Body of pancreas (tissue), 4 donors: ENCODE measurements around the gene LRRC27. TPM values are rescaled to one million over a fixed set of nuclear protein-coding genes. Genes with fewer than 3 reads are reported as not detected.

Experiments used
- ATAC-seq: fragments of 150-250 bp; one replicate; pipeline ENCODE4 v1.9.1; 2016
- DNase-seq, 4 donors: peaks; one replicate each; pipeline ENCODE4 v3.0.0-alpha.2; 2019
- H3K27ac ChIP-seq, 4 donors: fragments of 200-600 bp; sonication (generic); 1 replicate in 3 of 4; 2 replicates in 1 of 4; pipeline versions ENCODE4 v1.5.1 to v1.6.1; 2016 to 2019; ENCODE audit warnings: mild to moderate bottlenecking in 1 of 4, mixed read lengths in 1 of 4, moderate library complexity in 1 of 4
- H3K27me3 ChIP-seq, 2 donors: fragments of 200-600 bp; sonication (generic); one replicate each; pipeline ENCODE4 v1.6.0; 2016; ENCODE audit warnings: mild to moderate bottlenecking in 1 of 2
- H3K36me3 ChIP-seq, 2 donors: fragments of 200-600 bp; sonication (generic); replicated peaks in 1 of 2; 2 replicates each; pipeline ENCODE4 v1.5.1; 2016; ENCODE audit warnings: low read depth in 2 of 2; ENCODE audit not compliant: insufficient read depth in 1 of 2
- H3K4me1 ChIP-seq: fragments of 200-600 bp; sonication (generic); one replicate; pipeline ENCODE4 v1.6.0; 2016
- H3K4me3 ChIP-seq, 2 donors: fragments of 200-600 bp; sonication (generic); 1 replicate in 1 of 2; 2 replicates in 1 of 2; pipeline ENCODE4 v1.5.1; 2016 to 2019
- H3K9me3 ChIP-seq, 3 donors: fragments of 200-600 bp; sonication (generic); 1 replicate in 2 of 3; 2 replicates in 1 of 3; pipeline ENCODE4 v1.5.1; 2016
- CTCF ChIP-seq, 7 experiments: fragments of 450-650 bp in 4 of 7; fragments of 200-600 bp in 3 of 7; sonication (generic) in 3 of 7; IDR thresholded peaks; one replicate each; pipeline ENCODE4 v1.5.1; 2016 to 2019; ENCODE audit warnings: antibody characterized with exemption in 7 of 7
- POLR2A ChIP-seq, 3 donors: fragments of 450-650 bp; IDR thresholded peaks; one replicate each; pipeline ENCODE4 v1.6.1; 2016; ENCODE audit warnings: antibody characterized with exemption in 3 of 3, mild to moderate bottlenecking in 2 of 3
- WGBS, 2 donors: methylation state at CpG; one replicate each; pipeline ENCODE4 v1.1.5; 2017; 5-methylcytosine and 5-hydroxymethylcytosine counted together
- intact Hi-C: fragments of 100-400 bp; cut with DNase I; formaldehyde crosslinking; loops from one replicate; pipeline ENCODE4 v1.15.1; 2023
- total RNA-seq, 2 donors: library from RNA; depleted of rRNA; stranded (reverse); fragments of >200 nt; gene quantifications; one replicate each; pipeline ENCODE4 v1.1.0, GENCODE V29; 2016

Gene LRRC27
- total RNA-seq, 2 donors from 2014 or later = 6.5 to 24.7 TPM

GRCh38 chr10:132390921-132391675 lies 59.1 kb downstream of the LRRC27 start:
- intact Hi-C loops = no loop called here
- ATAC-seq = no peak
- Histone ChIP-seq H3K27me3 (no peaks in the 10 kb centered on the region), H3K4me1 (peaks cover 30% of the 10 kb centered on the region), H3K4me3 (no peak overlapping the region), H3K27ac (no peak overlapping the region), H3K9me3 (no peaks in the 10 kb centered on the region), H3K36me3 (no peaks in the 10 kb centered on the region)
- DNase-seq = peak in 2 of 4 donors; percentile 5 to 9
- 70 to 82% methylated on average over 9 to 19 of the region's 19 CpGs for whole genome bisulfite sequencing, 2 donors
- TF ChIP-seq CTCF (IDR thresholded peaks at IDR 0.05) (no peak), POLR2A (IDR thresholded peaks at IDR 0.05) (no peak)

DNA sequence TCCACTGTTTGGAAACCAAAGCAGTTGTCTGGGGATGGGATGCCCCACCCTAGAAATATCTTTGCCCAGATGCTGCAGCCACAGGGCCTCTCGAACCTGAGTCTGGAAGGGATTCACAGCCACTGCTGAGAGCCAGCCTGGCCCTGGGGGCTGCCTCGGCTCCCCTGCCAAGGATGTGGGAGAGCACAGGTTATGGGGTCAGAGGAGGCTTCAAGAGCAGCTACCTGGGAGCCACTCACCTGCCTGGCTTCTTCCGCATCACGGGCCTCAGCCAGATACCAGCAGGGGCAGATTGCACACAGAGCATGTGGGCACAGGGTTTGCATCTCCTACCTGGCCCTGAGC lies 59.7 kb downstream of the LRRC27 start:
- Histone ChIP-seq H3K9me3 (no peaks in the 10 kb centered on the region), H3K27me3 (no peaks in the 10 kb centered on the region), H3K36me3 (no peaks in the 10 kb centered on the region), H3K4me1 (peaks cover 33% of the 10 kb centered on the region), H3K27ac (no peak overlapping the region), H3K4me3 (no peak overlapping the region)
- no peak for ATAC-seq
- peak in 2 of 4 donors; percentile 2 to 10 for DNase-seq
- intact Hi-C loops = no loop called here
- TF ChIP-seq POLR2A (IDR thresholded peaks at IDR 0.05) (no peak), CTCF (IDR thresholded peaks at IDR 0.05) (no peak)
- 72 to 92% methylated on average over 2 to 4 of the region's 4 CpGs for WGBS, 2 donors

DNA sequence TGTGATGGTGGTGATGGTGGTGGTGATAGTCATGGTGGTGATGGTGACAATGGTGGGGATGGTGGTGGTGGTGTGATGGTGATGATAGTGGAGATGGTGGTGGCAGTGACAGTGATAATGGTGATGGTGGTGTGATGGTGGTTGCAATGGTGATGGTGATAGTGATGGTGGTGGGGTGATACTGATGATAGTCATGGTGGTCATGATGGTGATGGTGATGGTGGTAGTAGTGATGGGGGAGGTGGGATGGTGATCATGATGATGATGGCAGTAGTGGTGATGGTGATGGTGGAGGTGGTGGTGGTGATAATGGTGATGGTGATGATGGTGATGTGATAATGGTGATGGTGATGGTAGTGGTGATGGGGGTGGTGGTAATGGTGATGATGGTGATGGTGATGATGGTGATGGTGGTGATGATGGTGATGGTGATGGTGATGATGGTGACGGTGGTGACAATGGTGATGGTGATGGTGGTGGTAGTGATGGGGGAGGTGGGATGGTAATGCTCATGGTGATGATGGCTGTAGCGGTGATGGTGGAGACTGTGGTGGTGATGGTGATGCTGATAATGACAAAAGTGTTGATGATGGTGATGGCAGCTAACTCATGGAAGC lies 60.3 kb downstream of the LRRC27 start:
- H3K27ac ChIP-seq = no peak overlapping the region
- no peak for TF ChIP-seq POLR2A (IDR thresholded peaks at IDR 0.05)
- no peak for TF ChIP-seq CTCF (IDR thresholded peaks at IDR 0.05)
- H3K27me3 ChIP-seq = no peaks in the 10 kb centered on the region
- DNase-seq = peak in 1 of 4 donors; percentile 2
- no peaks in the 10 kb centered on the region for H3K36me3 ChIP-seq
- no peak overlapping the region for H3K4me3 ChIP-seq
- no peak for ATAC-seq
- H3K4me1 ChIP-seq = peaks cover 33% of the 10 kb centered on the region
- intact Hi-C loops = no loop called here
- 85 to 91% methylated on average over 2 of the region's 2 CpGs for WGBS, 2 donors
- H3K9me3 ChIP-seq = no peaks in the 10 kb centered on the region

DNA sequence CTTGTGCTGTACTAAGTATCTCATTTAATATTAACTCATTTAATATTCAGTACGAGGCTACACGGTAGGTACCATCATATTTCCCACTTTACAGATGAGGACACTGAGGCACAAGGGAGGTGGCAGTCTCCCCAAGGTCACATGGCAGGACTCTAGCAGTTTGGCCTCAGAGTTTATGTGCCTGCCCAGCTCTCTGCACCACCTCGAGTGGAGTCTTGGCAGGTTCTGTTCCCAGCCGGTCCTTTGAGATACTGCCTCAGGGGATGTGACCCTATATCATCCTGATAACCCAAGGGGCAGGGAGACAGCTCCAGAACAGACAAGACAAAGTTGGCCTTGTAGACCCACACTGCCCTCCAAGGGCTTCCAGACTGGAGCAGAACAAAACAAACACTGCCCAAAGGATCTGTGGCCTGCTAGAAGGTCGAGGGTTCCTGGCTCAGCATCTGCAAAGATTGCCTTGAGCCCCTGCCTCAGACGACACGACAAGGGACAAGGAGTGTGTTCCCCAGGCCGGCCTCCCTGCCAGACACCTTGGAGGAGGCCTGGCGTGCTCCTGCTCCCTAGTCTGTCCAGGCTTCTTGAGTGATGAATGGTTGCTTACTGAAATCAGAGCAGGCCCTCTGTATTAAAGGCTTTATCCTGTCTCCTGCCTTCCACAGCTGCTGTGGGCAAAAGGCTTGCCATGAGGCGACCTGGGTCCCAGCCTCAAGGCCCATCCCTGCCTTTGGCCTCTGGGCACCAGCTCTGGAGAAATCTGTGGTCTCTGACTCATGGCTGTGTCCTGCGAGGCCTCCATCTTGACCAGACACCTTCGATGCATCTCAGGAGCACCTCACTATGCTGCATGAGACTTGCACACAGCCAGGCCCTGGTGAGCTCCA lies 61.1 kb downstream of the LRRC27 start:
- Histone ChIP-seq H3K4me1 (peaks cover 34% of the 10 kb centered on the region), H3K4me3 (no peak overlapping the region), H3K9me3 (no peaks in the 10 kb centered on the region), H3K27ac (peak overlapping the region in 1 of 4 donors; percentile 38), H3K36me3 (no peaks in the 10 kb centered on the region), H3K27me3 (no peaks in the 10 kb centered on the region)
- ATAC-seq = no peak
- DNase-seq = peak in 1 of 4 donors; percentile 6
- TF ChIP-seq CTCF (IDR thresholded peaks at IDR 0.05) (no peak), POLR2A (IDR thresholded peaks at IDR 0.05) (no peak)
- intact Hi-C loops = no loop called here
- WGBS, 2 donors = 76 to 85% methylated on average over 11 to 12 of the region's 12 CpGs
